HFFc6 (cell line): ENCODE measurements around the gene THAP3. TPM values are rescaled to one million over a fixed set of nuclear protein-coding genes. Genes with fewer than 3 reads are reported as not detected.

Experiments
- DNase-seq: peaks from one replicate; pipeline ENCODE4 v3.0.0-alpha.2; 2018
- H3K27ac Mint-ChIP-seq: 2 replicates; pipeline ENCODE4 v1.8.0; 2020; ENCODE audit warnings: mild to moderate bottlenecking, mixed read lengths
- H3K27me3 Mint-ChIP-seq: 2 replicates; pipeline ENCODE4 v1.8.0; 2021; ENCODE audit warnings: mild to moderate bottlenecking, moderate library complexity, mixed read lengths; ENCODE audit not compliant: insufficient read depth
- H3K36me3 Mint-ChIP-seq: 2 replicates; pipeline ENCODE4 v1.8.0; 2021; ENCODE audit warnings: low read depth, mixed read lengths
- H3K4me1 Mint-ChIP-seq: 2 replicates; pipeline ENCODE4 v1.8.0; 2020; ENCODE audit warnings: low read depth, mixed read lengths
- H3K4me3 Mint-ChIP-seq: 2 replicates; pipeline ENCODE4 v1.8.0; 2020; ENCODE audit warnings: mild to moderate bottlenecking, moderate library complexity, mixed read lengths
- H3K9me3 Mint-ChIP-seq: 2 replicates; pipeline ENCODE4 v1.8.0; 2020; ENCODE audit warnings: mild to moderate bottlenecking, mixed read lengths
- total RNA-seq, 6 experiments: library from RNA; stranded (reverse); fragmentation: NEBNext Ultra II Directional; extraction: Animal tissue kit (Norgen Biotek cat#: 25700); gene quantifications; 2 replicates in 1 of 6; 3 replicates in 5 of 6; pipeline ENCODE4 v1.2.3, GENCODE V29; 2021
- TF ChIP-seq, protein P1 (sequence below): fragments of 200-600 bp; sonication (generic); IDR thresholded peaks from 2 replicates; pipeline ENCODE4 v1.5.0; 2021; ENCODE audit warnings: antibody characterized with exemption, mild to moderate bottlenecking

The THAP3 gene
- total RNA-seq, 6 experiments from 2014 or later, result 12.9 to 18.2 (median 16.2) TPM

DNA sequence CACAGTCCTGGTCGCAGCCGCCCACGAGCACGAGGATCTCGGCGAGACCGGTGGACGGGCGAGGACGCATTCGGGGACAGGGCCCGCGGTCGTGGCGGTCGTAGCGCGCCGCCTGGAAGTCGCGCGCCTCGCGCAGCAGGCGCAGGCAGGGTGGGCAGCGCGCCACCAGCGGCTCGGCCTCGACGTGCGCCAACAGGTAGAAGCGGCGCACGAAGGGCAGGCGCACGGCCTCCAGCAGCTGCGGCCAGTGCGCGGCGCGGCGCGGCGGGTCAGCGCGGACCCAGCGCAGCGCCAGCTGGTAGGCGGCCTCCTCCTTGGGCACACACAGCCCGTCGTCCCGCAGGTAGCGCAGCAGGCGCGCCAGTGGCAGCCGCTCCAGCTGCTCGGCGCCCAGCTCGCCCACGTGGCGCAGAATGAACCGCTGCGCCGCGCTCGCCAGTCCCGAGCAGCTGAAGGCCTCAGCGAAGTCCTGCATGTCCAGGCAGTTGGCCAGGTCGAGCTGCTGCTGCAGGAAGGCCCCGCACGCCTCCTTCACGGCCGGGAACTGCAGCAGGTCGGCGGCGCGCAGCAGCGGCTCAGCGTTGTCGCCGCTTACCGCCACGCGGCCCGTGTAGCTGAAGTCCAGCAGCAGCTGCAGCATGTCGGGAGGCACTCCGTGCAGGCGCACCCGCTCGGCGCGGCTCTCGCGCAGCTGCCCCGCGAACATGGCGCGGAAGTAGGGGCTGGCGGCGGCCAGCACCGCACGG, 22.6 kb upstream of the THAP3 start:
- H3K36me3 Mint-ChIP-seq, result peaks cover 14% of the 10 kb centered on the region; the same call in 1 of the 2 replicates
- TF ChIP-seq, protein P1, sequence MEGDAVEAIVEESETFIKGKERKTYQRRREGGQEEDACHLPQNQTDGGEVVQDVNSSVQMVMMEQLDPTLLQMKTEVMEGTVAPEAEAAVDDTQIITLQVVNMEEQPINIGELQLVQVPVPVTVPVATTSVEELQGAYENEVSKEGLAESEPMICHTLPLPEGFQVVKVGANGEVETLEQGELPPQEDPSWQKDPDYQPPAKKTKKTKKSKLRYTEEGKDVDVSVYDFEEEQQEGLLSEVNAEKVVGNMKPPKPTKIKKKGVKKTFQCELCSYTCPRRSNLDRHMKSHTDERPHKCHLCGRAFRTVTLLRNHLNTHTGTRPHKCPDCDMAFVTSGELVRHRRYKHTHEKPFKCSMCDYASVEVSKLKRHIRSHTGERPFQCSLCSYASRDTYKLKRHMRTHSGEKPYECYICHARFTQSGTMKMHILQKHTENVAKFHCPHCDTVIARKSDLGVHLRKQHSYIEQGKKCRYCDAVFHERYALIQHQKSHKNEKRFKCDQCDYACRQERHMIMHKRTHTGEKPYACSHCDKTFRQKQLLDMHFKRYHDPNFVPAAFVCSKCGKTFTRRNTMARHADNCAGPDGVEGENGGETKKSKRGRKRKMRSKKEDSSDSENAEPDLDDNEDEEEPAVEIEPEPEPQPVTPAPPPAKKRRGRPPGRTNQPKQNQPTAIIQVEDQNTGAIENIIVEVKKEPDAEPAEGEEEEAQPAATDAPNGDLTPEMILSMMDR, result no peak
- DNase-seq, result no peak

DNA sequence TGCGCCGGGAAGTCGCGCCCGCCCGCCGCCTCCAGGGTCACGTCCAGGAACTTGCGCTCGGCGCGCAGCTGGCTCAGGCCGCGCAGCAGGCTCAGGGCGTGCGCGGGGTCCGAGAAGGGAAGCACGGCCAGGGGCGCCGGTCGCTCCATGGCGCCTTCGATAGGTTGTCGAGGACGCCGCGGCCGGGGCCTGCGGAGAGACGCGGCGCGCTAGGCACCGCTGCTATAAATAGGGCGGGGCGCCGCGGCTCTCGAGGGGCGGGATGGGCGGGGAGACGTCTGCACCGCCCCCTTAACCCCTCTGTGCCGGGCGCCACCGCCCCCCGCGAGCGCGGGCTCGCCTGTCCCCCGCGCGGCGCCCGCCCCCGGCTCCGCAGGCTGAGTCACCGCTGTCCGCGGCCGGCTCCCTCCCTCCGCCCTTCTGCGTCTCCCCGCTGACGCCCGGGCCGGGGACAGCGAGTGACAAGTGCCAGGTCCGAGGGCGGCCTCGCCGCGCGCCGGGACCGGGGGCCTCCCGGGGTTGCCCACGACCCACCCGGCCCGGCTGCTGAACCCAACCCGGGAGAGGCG, 21.9 kb upstream of the THAP3 start, which contains the start of gene KLHL21:
Gene KLHL21, minus strand, starts transcription at position 201 of the 569 bp plus-strand sequence. Its CDS starts 52 bp downstream, at position 149.
- Mint-ChIP-seq H3K27ac (peak within 1 kb of the TSS; percentile 99), H3K4me3 (peak within 1 kb of the TSS; percentile 96), H3K36me3 (peaks cover 14% of the 10 kb centered on the region; the same call in 1 of the 2 replicates), H3K27me3 (peaks cover 2% of the 10 kb centered on the region; the same call in 1 of the 2 replicates), H3K4me1 (peaks cover 36% of the 10 kb centered on the region), H3K9me3 (no peaks in the 10 kb centered on the region)
- TF ChIP-seq, protein P1, result no peak
- DNase-seq, result peak; percentile 80

More for the DNA sequence above, 22.6 kb upstream of the THAP3 start:
- H3K9me3 Mint-ChIP-seq, result no peaks in the 10 kb centered on the region
- H3K27me3 Mint-ChIP-seq, result peaks cover 2% of the 10 kb centered on the region; the same call in 1 of the 2 replicates
- H3K4me3 Mint-ChIP-seq, result peak overlapping the region; percentile 96
- peaks cover 36% of the 10 kb centered on the region for H3K4me1 Mint-ChIP-seq
- peak overlapping the region; percentile 97 for H3K27ac Mint-ChIP-seq

DNA sequence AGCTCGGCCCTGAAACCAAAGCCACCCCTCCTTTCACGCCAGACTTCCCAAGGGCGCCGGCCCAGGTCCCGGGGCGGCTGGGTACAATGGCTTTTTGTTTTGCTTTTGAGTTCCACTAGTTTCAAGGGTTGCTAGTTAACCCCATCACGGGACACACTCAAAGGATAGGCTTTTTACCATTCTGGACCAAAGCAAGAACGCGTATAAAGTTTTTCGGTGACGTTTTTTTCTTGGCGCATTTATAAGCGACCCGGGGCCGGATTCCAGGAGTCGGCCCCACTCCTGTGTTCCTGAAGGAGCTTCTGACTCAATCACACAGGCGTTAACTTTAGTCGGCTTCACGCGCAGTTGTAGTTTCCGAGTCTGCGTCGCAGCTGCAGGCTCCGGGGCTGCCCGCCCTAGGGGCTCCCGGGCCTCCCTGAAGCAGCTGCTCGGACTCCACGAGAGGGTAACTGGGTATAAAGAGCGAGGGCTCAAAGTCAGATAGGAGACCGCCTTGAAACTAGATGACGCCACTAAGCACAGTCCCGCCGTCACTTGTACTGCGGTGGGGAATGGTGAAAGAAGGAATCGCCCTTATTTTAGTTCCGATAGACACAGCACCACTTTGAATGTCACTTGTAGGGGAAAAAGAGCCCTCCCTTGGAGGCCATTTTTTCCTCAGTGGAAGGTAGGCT, 21.3 kb upstream of the THAP3 start:
- peaks cover 14% of the 10 kb centered on the region; the same call in 1 of the 2 replicates for H3K36me3 Mint-ChIP-seq
- peaks cover 36% of the 10 kb centered on the region for H3K4me1 Mint-ChIP-seq
- peaks cover 2% of the 10 kb centered on the region; the same call in 1 of the 2 replicates for H3K27me3 Mint-ChIP-seq
- TF ChIP-seq, protein P1, result no peak
- H3K9me3 Mint-ChIP-seq, result no peaks in the 10 kb centered on the region
- H3K4me3 Mint-ChIP-seq, result peak overlapping the region; percentile 85
- peak; percentile 71 for DNase-seq
- peak overlapping the region; percentile 99 for H3K27ac Mint-ChIP-seq

DNA sequence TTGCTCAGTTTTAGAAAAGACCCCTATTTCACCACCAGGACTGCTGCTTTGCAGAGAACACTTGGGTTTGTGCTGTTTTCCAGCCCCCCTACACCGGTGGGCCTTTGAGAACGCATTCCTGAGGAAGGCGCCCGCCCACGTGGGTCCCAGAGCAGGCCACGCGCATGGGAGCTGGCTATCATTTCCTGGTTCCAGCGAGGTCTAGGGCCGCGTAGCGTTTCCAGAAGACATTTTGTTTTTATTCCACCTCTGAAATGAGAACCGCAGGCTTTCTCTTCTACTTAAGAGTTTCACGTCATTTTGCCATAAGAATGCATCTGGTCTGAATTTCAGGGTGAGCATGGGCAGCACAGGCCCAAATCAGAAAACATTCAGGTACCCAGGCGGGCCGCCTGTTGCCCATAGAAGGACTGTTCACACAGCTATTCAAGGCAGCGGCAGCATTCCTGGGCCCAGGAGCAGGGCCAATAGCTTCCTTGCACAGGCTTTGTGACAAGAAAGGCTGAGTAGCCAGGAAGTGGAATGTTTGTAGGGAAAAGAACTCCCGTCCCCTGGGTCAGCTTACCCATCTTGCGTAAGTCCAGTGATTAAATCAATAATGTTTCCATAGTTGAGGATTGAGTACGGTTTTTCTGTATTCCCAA, 20.6 kb upstream of the THAP3 start:
- H3K27me3 Mint-ChIP-seq, result peaks cover 2% of the 10 kb centered on the region; the same call in 1 of the 2 replicates
- peak; percentile 43 for DNase-seq

More for the DNA sequence above, 20.6 kb upstream of the THAP3 start:
- Mint-ChIP-seq H3K36me3 (peaks cover 14% of the 10 kb centered on the region; the same call in 1 of the 2 replicates), H3K27ac (peak overlapping the region; percentile 99), H3K9me3 (no peaks in the 10 kb centered on the region), H3K4me3 (peak overlapping the region; percentile 85), H3K4me1 (peaks cover 35% of the 10 kb centered on the region)
- TF ChIP-seq, protein P1, result peak; percentile 42; the same call in 1 of the 2 replicates
